HuH-7.5 (cell line): ENCODE data around the gene GLRA2.
"Not testable (repeated sequence)": the region's sequence is repeated elsewhere in the genome, so short reads cannot be mapped to it uniquely, and the experiment has no call there.

ENCODE experiments used
- DNase-seq: peaks from one replicate; pipeline ENCODE4 v3.0.0; 2011; ENCODE audit warnings: low spot score

GLRA2 gene

DNA sequence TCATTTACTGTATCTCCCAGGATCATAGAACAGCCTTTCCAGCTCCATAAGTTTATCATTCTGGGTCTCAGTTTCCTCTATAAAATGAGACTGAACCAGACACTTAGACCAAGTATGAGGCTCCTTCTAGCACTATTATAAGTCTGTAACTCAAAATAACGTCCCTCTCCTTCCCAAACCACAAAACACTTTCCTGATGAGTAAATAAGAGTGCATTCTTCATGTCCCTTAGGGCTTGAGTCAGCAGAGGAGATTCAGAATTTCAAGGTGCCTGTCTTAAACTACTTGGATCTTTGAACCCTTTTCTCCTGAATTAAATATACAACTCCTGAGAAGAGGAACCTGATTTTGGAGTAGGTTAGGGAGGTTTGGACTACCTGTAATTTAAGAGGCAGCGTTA lies 62.6 kb downstream of the GLRA2 start:
- no peak for DNase-seq

DNA sequence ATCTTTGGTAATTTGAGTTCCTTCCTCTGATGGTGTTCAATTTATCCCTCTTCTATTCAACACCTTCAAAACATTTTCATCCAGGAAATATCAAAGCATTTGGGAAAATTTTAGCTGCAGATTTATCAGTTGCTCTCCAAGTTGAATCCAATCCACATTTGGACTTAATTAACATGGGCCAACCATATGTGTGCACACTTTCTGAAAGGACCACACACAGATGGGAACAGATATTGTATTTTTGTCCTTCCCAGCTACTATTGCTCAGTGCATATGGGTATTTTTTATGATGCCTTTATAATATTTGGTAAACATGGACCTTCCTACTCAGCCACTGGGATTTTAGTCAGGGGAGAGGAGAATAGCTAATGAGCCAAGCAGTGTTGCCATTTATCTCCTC lies 65.2 kb downstream of the GLRA2 start:
- DNase-seq, result no peak

DNA sequence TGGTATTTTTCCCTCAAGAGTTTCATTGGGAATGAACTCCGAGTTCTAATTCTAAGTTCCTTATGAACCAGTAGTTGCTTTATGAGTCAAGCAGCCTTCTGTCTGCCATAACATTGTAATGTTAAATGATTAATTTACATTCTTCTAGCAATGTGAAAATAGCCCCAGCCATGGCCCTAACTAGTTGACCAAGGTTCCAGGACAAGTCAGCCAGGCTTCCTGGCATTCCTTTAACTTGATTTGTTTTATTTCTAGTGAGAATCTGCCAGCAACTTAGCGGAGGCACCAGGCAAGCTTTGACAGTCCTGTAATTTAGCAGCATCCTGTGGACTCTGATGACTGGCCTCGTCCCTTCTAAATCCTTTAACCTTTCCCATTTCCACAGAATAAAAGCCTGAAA lies 69.0 kb downstream of the GLRA2 start:
- DNase-seq, result no peak

DNA sequence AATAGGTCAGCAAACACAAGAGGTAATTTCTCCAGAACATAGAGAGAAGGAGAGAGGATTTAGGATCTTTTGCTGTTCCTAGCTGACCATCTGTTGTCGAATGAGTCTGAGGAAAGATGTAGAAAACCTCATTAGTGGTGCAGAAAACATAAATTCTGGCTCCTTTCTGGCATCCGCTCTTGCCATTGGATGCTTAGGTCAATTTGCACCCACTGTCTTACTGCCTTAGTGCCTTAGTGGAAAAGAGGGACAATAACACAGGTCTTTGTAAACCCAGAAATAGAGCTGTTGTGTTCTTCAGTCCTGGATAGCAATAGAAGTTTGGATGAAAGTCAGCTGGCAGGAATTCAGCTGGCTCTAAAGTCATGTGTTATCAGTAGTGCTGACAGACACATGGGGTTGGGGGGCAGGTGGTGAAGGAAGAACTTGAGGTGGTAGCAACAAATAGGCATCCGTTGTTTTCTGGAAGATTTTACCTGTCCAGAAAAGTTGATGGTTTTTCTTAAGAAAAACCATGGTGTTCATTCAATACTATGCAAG lies 78.2 kb downstream of the GLRA2 start:
- DNase-seq, result peak; percentile 0

DNA sequence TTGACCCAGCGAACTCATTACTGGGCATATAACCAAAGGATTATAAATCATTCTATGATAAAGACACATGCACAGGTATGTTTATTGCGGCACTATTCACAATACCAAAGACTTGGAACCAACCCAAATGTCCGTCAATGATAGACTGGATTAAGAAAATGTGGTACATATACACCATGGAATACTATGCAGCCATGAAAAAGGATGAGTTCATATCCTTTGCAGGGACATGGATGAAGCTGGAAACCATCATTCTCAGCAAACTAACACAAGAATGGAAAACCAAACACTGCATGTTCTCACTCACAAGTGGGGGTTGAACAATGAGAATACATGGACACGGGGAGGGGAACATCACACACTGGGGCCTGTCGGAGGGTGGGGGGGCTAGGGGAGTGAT lies 83.1 kb downstream of the GLRA2 start:
- not testable (repeated sequence) for DNase-seq

DNA sequence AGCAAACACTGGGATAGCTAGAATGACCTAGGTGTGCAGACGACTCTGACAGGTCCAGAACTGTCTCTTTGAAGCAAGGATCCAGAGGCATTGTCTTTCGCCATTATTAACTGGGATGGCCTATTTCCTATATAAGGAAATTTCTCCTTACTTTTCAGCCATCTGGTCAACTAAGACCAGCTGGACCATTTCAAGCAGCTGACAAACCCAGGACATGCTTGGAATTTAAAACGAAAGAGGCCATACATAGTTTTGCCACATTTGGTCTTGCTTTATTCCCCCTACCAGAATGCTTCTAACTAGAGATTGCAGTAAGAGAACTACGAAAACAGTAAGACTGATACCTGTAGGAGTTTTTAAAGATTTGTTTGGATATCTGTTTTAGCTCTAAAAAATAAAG lies 87.0 kb downstream of the GLRA2 start:
- no peak for DNase-seq

DNA sequence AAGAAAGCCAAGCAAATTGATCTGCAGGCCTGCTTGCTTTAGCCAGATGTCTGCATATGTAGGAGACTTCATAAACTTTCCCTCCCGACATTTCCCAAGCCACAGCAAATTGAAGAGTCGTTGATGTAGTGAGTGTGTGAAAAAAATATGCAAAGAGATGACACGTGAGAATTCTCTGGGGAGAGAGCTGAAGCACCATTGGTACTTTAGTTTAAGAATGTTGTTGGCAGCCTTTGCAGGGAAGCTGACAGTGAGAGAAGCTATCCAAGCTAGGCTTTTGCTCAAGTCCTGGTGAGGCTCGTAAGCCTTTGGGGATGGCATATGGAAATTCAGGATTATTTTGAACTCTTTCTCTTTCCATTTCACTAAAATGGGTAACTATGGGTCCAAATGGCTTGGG lies 87.5 kb downstream of the GLRA2 start:
- DNase-seq, result no peak

DNA sequence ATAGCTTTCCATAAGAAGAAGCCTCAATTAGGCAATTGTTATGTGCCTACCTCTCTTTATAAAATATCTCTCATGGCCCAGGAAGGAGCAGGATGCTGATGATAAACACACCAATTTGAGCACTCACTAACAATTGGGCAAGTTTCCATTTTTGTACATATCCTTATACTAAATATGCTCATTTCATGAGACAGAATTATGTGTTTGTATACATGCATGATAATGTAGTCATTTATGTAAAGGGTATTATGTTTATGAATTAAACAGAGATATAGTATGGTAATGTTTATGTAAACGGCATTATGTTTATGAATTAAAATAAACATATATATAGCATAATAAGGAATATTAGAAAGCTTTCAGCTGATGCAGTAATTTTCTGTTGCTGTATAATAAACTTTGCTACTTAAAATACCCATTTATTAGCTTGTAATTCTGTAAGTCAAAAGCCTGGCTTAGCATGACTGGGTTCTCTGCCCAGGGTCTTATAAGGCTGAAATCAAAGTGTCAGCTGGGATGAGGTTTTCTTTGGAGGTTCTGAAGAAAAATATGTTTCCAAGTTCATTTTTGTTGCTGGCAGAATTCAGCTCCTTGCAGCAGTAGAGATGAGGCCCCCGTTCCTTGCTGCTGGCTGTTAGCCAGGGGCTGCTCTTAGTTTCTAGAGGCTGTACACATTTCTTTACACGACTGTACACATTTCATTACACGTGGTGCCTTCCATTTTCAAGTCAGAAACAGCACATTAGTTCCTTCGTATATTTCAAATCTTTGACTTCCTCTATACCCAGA lies 89.0 kb downstream of the GLRA2 start:
- no peak for DNase-seq

DNA sequence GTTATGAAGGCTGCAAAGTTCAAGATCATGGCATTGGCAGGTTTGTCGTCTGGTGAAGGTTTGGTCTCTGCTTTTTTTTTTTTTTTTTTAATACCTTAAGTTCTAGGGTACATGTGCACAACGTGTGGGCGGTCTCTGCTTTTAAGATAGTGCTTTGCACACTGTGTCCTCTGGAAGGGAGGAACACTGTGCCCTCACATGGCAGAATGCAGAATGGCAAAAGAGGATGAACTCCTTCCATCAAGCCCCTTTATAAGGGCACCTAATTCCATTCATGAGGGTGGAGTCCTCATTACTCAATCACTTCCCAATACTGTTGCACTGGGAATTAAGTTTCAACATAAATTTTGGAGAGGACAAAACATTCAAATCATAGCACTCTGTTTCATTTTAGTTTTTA lies 101.4 kb downstream of the GLRA2 start:
- no peak for DNase-seq

DNA sequence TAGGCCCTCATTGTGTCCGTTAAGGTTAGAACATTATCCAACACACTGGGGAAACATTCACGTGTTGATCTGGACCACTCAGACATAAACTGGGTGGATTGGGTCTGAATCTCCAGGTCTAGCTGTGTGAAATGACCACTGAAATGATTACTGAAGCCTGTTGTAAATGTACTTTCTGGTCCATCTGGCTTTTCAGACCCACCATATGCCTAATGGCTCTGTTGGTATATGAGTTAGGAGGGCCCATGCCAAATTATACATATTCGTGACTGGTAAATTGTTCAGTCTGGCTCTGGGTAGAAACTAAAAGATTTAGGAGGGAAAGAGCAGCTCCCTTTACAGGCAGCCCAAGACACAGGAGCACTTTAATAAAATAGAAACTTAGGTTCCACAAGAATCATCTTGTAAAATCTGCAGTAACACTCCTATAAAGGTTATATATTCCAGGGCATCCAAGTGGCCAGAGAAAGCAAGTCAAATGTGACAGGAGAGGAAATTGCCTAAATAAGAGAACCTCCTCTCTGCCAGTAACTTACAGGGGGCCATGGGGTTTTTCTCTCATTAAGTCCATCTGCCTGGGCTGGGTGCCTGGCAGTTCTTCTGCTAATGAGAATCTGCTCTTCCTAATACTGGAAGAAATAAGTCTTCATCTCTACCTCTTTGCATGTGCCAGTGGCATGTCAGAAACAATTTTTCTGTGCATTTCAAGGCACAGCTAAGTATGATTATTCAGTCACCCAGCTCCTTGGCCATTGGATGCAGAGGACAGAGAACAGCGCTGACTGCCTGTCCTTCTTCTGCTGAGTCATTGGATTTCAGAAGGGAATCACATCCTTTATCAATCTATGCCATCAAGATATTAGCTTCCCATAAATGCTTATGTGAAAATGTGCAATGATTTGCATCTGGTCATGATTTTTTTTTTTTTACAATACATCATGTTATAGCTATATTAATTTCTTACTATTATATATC lies 112.6 kb downstream of the GLRA2 start:
- no peak for DNase-seq

DNA sequence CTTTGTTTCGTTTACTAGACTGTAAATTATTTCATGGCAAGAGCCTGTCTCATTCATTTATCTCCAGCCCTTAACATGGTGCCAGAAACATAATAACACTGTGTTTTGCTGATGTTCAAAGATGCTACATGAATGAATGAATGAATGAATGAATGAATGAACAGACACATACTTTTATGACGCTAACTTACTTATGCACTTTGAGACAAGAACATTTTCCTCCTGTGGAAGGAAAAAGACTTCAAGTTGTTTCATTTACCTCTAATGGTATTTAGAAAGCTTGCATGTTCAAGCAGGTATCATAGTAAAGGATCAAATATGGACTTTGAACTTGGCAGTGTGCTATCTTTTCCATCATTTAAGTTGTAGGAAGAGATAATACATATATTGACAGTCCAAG lies 131.6 kb downstream of the GLRA2 start:
- DNase-seq, result no peak

DNA sequence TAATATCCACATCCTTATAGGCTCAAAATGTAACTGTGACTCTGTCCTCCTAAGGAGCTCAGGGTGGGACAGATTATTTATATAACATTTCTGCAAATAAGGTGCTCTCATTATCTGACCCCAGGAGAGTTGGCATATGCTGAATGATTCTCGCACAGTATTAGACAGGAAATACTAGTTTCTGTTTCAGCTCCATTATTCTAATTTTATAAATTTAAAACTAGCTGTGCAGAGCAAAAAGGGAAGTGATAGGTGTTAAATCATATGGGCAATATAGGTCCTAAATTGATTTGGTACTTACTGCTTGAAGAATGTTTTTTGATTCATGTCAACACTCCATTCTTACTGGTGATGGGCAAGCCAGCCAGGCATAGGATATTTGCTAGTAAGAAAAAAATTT lies 141.5 kb downstream of the GLRA2 start:
- DNase-seq, result no peak

DNA sequence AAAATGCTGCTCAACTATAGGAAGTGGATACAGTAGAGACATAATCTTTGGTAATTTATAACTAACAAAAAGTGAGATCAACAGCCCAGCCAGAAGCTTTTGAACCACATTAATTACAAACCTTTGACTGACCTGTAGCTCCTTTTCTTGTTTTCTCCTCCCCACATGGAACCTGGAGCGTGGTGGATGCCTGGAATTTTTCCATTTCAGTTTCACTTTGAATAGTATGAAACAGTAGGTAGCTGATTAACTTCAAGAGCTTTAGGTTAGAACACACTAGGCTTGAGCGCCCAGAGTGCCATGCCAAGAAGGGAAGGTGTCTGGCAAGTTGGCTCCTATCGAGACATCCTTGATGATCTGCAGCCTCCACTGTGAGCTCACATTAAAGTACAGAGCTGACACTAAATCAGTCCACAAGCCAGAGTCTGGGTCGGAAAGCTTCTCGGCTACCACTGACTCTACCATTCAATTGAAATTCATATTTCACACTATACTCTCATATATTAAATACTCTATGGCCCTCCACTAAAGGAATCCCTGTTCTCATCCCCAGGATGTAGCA lies 143.4 kb downstream of the GLRA2 start:
- no peak for DNase-seq

DNA sequence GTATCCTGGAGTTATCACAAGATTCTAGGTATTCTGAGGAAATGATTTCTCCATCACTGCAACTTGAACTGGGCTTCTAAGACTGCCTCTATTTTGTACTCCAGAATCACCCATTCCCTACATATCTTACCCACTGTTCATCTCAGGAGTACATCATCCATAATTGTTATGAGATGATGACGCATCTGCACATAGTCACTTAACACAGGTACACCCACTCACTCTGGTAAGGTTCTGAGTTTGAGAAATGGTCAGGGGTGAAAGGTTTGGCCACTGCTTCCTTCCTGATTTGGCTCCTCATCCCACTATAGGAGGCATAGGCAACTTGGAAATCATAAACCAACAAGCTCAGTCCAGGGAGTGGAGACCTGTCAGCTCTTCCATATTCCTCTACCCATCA lies 143.9 kb downstream of the GLRA2 start:
- no peak for DNase-seq

DNA sequence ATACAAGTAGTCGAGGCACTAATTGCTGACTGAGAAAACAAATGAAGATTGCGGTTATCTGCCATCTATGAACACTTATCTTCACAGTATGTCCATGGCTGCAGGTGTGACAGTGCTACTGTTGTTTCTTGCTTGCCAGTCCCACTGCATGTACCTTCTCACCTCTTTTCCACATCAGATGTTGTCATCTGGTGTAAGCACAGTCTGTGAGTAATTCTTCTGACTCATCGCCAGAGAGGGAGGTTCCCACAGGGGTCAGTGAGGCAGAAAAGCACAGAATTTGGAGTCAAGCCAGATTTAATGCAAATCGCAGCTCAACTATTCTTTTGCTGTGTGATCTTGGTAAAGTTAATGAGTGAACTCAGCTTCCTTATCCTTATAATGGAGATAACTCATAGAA lies 144.4 kb downstream of the GLRA2 start:
- DNase-seq, result no peak

DNA sequence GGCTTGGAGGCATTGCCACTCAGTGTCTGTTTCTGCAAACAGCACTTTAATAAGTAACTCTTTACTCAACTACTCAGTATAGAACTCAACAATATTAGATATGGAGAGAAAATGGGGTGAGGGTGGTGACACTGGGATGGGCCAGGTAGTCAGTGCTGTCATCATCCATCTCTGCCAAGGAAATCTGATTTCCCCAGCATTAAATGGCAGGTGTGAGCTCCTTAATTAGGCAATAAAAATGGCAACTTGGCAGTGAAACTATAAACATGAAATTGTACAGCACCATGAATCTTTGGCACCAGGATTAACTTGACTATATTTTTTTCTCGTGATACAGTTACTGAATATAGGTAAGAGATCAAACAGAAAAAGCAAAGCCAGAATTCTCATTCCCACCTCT lies 146.2 kb downstream of the GLRA2 start:
- no peak for DNase-seq

DNA sequence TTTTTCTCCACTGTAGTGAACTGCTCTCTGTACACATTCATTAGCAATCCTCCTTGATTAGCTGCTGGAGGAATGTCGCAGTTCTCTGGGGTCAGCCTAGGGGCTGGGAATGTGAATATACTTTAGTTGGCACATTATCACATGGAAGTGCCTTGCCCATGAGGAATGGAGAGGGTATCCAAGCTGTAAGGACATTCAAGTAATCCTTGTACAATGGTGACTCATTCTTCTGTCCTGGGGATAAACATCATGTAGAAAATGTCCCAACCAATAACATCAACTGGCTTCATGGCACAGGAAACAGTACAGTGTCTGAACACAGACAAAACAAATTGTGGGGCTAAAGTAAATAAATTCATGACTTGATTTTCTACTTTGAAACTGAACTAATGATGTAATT lies 147.1 kb downstream of the GLRA2 start:
- no peak for DNase-seq

DNA sequence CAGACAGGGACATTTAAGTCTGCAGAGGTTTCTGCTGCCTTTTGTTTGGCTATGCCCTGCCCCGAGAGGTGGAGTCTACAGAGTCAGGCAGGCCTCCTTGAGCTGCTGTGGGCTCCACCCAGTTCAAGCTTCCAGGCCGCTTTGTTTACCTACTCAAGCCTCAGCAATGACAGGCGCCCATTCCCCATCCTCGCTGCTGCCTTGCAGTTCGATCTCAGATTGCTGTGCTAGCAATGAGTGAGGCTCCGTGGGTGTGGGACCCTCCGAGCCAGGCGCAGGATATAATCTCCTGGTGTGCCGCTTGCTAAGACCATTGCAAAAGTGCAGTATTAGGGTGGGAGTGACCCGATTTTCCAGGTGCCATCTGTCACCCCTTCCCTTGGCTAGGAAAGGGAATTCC lies 159.0 kb downstream of the GLRA2 start:
- DNase-seq, result not testable (repeated sequence)

DNA sequence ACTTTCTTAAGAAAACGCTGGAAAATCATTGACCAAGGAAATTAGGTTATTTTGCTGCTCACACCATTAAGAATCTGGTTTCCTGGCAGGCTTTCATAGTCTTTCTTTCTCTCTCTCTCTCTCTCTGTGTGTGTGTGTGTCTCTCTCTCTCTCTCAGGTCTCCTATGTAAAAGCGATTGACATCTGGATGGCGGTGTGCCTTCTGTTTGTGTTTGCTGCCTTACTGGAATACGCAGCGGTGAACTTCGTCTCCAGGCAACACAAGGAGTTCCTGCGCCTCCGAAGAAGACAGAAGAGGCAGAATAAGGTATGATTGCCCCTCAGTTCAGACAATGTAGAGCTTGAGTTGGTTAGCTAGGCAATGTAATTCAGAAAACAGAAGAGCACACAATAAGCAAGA lies 161.2 kb downstream of the GLRA2 start:
- DNase-seq, result no peak

DNA sequence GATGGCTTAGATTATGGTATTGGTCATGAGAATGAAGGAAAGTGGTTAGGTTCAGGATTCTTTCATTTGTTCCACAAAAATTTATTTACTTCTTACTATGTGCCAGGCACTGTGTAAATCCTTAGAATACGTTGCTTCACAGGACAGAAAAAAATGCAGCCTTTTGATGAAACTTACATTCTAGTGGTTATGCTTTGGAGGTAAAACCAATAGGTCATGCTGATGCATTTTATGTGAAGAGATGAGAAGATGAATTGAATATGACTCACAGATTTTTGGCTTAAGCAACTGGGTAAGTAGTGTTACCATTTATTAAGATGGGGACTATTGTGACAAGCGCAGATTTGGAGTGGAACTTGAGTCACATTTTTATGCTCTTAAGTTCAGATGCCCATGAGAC lies 165.3 kb downstream of the GLRA2 start:
- no peak for DNase-seq

DNA sequence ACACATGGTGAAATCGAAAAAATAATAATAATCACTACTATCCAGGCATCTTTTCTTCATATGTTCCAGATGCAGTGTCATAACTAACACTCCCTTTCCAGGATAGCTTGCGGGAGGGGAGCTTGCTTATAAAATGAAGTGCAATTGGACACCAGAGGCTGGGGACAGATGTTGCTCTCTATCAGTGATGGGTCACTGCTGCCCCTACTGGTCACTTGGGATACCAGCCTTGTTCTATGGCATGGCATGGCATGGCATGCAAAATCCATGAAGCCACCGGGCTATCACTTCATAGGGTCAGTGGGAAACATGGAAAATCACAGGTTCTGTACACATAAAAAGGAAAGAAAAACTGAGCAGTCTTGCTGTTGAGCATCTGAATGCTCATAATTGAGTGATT lies 168.1 kb downstream of the GLRA2 start:
- no peak for DNase-seq

DNA sequence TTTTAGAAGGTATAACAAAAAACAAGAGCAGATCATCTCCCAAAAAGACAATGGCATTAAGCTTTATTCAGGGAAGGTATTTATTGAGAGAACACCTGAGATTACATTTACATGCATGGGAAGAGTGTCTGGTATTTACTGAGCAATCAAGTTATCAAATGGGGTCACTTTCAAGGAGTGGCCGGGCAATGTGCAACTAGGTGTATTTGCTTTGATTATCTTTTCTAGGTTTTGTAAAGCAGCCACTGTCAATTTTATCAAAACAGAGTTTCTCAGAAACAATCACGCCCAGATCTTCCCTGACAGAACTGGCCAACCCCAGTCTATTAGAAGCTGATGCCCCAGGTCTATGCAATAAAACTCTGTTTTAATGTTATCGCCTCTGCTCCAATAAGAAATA lies 169.5 kb downstream of the GLRA2 start:
- DNase-seq, result no peak

DNA sequence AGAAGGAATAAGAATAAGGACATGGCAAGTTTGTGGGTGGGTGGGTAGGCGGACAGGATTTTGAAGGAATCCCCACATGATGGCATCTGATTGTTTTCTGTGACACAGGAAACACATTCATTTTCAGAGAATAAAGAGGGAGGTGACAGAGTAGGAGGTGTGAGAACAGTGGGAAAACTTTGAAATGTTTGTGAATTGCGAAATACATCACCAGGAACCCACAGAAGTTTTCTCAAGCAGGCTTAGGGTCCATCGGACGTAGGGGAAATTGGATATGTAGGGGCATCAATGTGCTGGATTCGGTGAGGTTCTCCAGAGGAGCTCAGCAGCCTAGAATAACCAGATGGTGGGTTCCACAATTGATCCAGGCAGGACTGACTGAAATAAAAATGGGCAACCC lies 171.6 kb downstream of the GLRA2 start:
- DNase-seq, result no peak
